H1 (cell line): ENCODE results near the gene ARMC10. TPM values are rescaled to one million over a fixed set of nuclear protein-coding genes. Genes with fewer than 3 reads are reported as not detected.

ENCODE experiments used
- CTCF ChIA-PET: fragments of 300-600 bp; sonication (Branson Sonifier 250); formaldehyde crosslinking; loops from one replicate; lab custom pipeline; 2021; ENCODE audit not compliant: partially characterized antibody; lab: Charles Lee
- POLR2A ChIA-PET: fragments of 300-600 bp; sonication (Branson Sonifier 250); formaldehyde crosslinking; loops from one replicate; lab custom pipeline; 2021; ENCODE audit warnings: inconsistent platforms; ENCODE audit not compliant: partially characterized antibody; lab: Charles Lee
- DNase-seq, 2 experiments: peaks; one replicate each; pipeline versions ENCODE4 v3.0.0 to v3.0.0-alpha.2; 2010 to 2022; ENCODE audit warnings: low spot score in 2 of 2, low read depth in 1 of 2, mixed read lengths in 1 of 2
- FAIRE-seq: peaks from 2 replicates; lab custom pipeline; 2011; peaks lifted over from hg19 to GRCh38; lab: Jason Lieb, UNC
- H2AFZ ChIP-seq: 2 replicates; pipeline ENCODE4 v1.8.1; 2012; ENCODE audit warnings: low read length, inconsistent platforms
- H2AK5ac ChIP-seq: 2 replicates; pipeline ENCODE4 v1.6.1; 2013; ENCODE audit warnings: low read depth, low read length
- H2BK120ac ChIP-seq: replicated peaks from 2 replicates; pipeline ENCODE3; 2013; ENCODE audit warnings: low read depth, low read length, inconsistent platforms
- H2BK12ac ChIP-seq: 2 replicates; pipeline ENCODE4 v1.6.1; 2013; ENCODE audit warnings: low read depth, low read length
- H2BK15ac ChIP-seq: 2 replicates; pipeline ENCODE4 v1.6.1; 2013; ENCODE audit warnings: low read length
- H2BK20ac ChIP-seq: 2 replicates; pipeline ENCODE4 v1.6.1; 2013; ENCODE audit warnings: low read length
- H2BK5ac ChIP-seq: 2 replicates; pipeline ENCODE4 v1.6.1; 2013; ENCODE audit warnings: low read depth, low read length
- H3K14ac ChIP-seq: 2 replicates; pipeline ENCODE4 v1.6.1; 2013; ENCODE audit warnings: inconsistent platforms; ENCODE audit not compliant: insufficient read length
- H3K18ac ChIP-seq: 2 replicates; pipeline ENCODE4 v1.6.1; 2013; ENCODE audit warnings: low read length; ENCODE audit errors: extremely low read depth
- H3K23ac ChIP-seq: 2 replicates; pipeline ENCODE4 v1.6.1; 2013; ENCODE audit warnings: inconsistent platforms; ENCODE audit not compliant: insufficient read length
- H3K23me2 ChIP-seq: 2 replicates; pipeline ENCODE4 v1.6.1; 2013; ENCODE audit warnings: low read depth, low read length
- H3K27ac ChIP-seq: 2 replicates; pipeline ENCODE4 v1.6.1; 2011; ENCODE audit warnings: low read depth, low read length, inconsistent platforms
- H3K27me3 ChIP-seq, 4 experiments: replicated peaks in 1 of 4; 1 replicate in 1 of 4; 2 replicates in 3 of 4; pipeline versions ENCODE4 v1.6.1 to v1.8.1; 2011 to 2013; ENCODE audit warnings: low read length in 3 of 4, mild to moderate bottlenecking in 3 of 4, inconsistent platforms in 2 of 4, mixed read lengths in 2 of 4, moderate library complexity in 1 of 4; ENCODE audit not compliant: control insufficient read depth in 3 of 4, insufficient read depth in 3 of 4; ENCODE audit errors: extremely low read depth in 1 of 4
- H3K36me3 ChIP-seq, 4 experiments: 2 replicates each; pipeline versions ENCODE4 v1.6.1 to v1.8.1; 2011 to 2013; ENCODE audit warnings: mild to moderate bottlenecking in 4 of 4, low read length in 3 of 4, moderate library complexity in 2 of 4, control low read depth in 1 of 4, inconsistent platforms in 1 of 4; ENCODE audit not compliant: insufficient read depth in 4 of 4, control insufficient read depth in 2 of 4
- H3K4ac ChIP-seq: replicated peaks from 2 replicates; pipeline ENCODE3; 2013; ENCODE audit warnings: low read length, low read depth, mixed read lengths, inconsistent platforms; ENCODE audit not compliant: insufficient read length
- H3K4me1 ChIP-seq, 4 experiments: replicated peaks in 1 of 4; 1 replicate in 1 of 4; 2 replicates in 3 of 4; pipeline versions ENCODE4 v1.6.1 to v1.8.1; 2011 to 2013; ENCODE audit warnings: low read length in 3 of 4, inconsistent platforms in 2 of 4, mixed read lengths in 1 of 4; ENCODE audit not compliant: insufficient read depth in 4 of 4, control insufficient read depth in 3 of 4
- H3K4me2 ChIP-seq, 2 experiments: 2 replicates each; pipeline versions ENCODE4 v1.6.1 to v1.8.1; 2011 to 2013; ENCODE audit warnings: low read depth in 2 of 2, low read length in 2 of 2, control low read depth in 1 of 2, inconsistent platforms in 1 of 2, mild to moderate bottlenecking in 1 of 2; ENCODE audit not compliant: insufficient read depth in 1 of 2
- H3K4me3 ChIP-seq, 4 experiments: fragments of 200-600, 300-600 bp in 1 of 4; sonication (generic), shearing (Covaris generic), sonication (Bioruptor Twin) in 1 of 4; 2 replicates each; pipeline versions ENCODE4 v1.5.1 to v1.8.1; 2011 to 2016; ENCODE audit warnings: low read length in 4 of 4, low read depth in 3 of 4, control low read depth in 2 of 4, inconsistent platforms in 2 of 4, mild to moderate bottlenecking in 2 of 4, mixed read lengths in 1 of 4, moderate library complexity in 1 of 4; ENCODE audit not compliant: insufficient read depth in 2 of 4; ENCODE audit errors: extremely low read depth in 1 of 4
- H3K56ac ChIP-seq: replicated peaks from 2 replicates; pipeline ENCODE3; 2013; ENCODE audit warnings: low read depth, mild to moderate bottlenecking, mixed read lengths, low read length, inconsistent platforms; ENCODE audit not compliant: insufficient read length
- H3K79me1 ChIP-seq: 2 replicates; pipeline ENCODE4 v1.6.1; 2013; ENCODE audit warnings: low read depth, low read length, control low read depth
- H3K79me2 ChIP-seq, 2 experiments: 2 replicates each; pipeline versions ENCODE4 v1.6.1 to v1.8.1; 2012 to 2013; ENCODE audit warnings: low read length in 2 of 2, mild to moderate bottlenecking in 2 of 2, inconsistent platforms in 1 of 2; ENCODE audit not compliant: insufficient read depth in 2 of 2, control insufficient read depth in 1 of 2
- H3K9ac ChIP-seq, 4 experiments: replicated peaks in 1 of 4; 1 replicate in 1 of 4; 2 replicates in 3 of 4; pipeline versions ENCODE4 v1.6.1 to v1.8.1; 2011 to 2013; ENCODE audit warnings: low read depth in 3 of 4, low read length in 3 of 4, control low read depth in 2 of 4, mild to moderate bottlenecking in 2 of 4, moderate library complexity in 2 of 4, inconsistent platforms in 1 of 4; ENCODE audit errors: extremely low read depth in 1 of 4
- H3K9me3 ChIP-seq, 2 experiments: 2 replicates each; pipeline versions ENCODE4 v1.6.1 to v1.8.1; 2012 to 2013; ENCODE audit warnings: mild to moderate bottlenecking in 2 of 2, moderate library complexity in 2 of 2, control low read depth in 1 of 2, inconsistent platforms in 1 of 2, low read depth in 1 of 2, low read length in 1 of 2, mixed read lengths in 1 of 2; ENCODE audit not compliant: insufficient read depth in 2 of 2
- H4K20me1 ChIP-seq, 2 experiments: replicated peaks in 1 of 2; 2 replicates each; pipeline versions ENCODE3 to v1.8.1; 2011 to 2013; ENCODE audit warnings: inconsistent platforms in 2 of 2, low read length in 2 of 2, mild to moderate bottlenecking in 1 of 2; ENCODE audit not compliant: insufficient read depth in 2 of 2, control insufficient read depth in 1 of 2
- H4K5ac ChIP-seq: 2 replicates; pipeline ENCODE4 v1.6.1; 2013; ENCODE audit warnings: low read length, low read depth, mixed read lengths, inconsistent platforms; ENCODE audit not compliant: insufficient read length
- H4K8ac ChIP-seq: 2 replicates; pipeline ENCODE4 v1.8.0; 2013; ENCODE audit warnings: mild to moderate bottlenecking, moderate library complexity, low read length, inconsistent platforms; ENCODE audit not compliant: insufficient read depth; ENCODE audit errors: extremely low read depth
- H4K91ac ChIP-seq: replicated peaks from 2 replicates; pipeline ENCODE3; 2013; ENCODE audit warnings: low read length, mixed read lengths, inconsistent platforms; ENCODE audit not compliant: insufficient read length
- ATF3 ChIP-seq: IDR thresholded peaks from 2 replicates; pipeline ENCODE4 v1.6.1; 2011; ENCODE audit warnings: low read depth, mild to moderate bottlenecking, low read length; ENCODE audit not compliant: insufficient read depth
- NANOG ChIP-seq: IDR thresholded peaks from 2 replicates; pipeline ENCODE4 v1.6.1; 2011; ENCODE audit warnings: low read length, low read depth, mild to moderate bottlenecking, inconsistent platforms; ENCODE audit not compliant: insufficient read depth, poor library complexity, severe bottlenecking
- POU5F1 ChIP-seq: IDR thresholded peaks from 2 replicates; pipeline ENCODE4 v1.6.1; 2011; ENCODE audit warnings: low read depth, mild to moderate bottlenecking, low read length, moderate library complexity
- SP2 ChIP-seq: IDR thresholded peaks from 2 replicates; pipeline ENCODE4 v1.6.1; 2012; ENCODE audit warnings: mild to moderate bottlenecking, low read length, inconsistent platforms
- USF2 ChIP-seq: IDR thresholded peaks from 2 replicates; pipeline ENCODE4 v1.6.1; 2011; ENCODE audit warnings: low read length, improper control_type of control experiment
- WGBS, 2 experiments: shearing (Covaris generic) in 1 of 2; methylation state at CpG; one replicate each; pipeline versions ENCODE4 v1.1.6 to v1.1.7; 2013 to 2015; ENCODE audit warnings: low lambda C conversion rate in 2 of 2, mixed read lengths in 2 of 2, inconsistent platforms in 1 of 2, low coverage in 1 of 2, missing lambda C conversion rate in 1 of 2; ENCODE audit not compliant: insufficient replicate concordance in 2 of 2, insufficient coverage in 1 of 2, insufficient read length in 1 of 2; ENCODE audit errors: extremely low coverage in 1 of 2, missing lambda C conversion rate in 1 of 2; 5-methylcytosine and 5-hydroxymethylcytosine counted together
- polyA plus RNA-seq, 7 experiments: library from polyadenylated mRNA; depleted of rRNA in 3 of 7; stranded (reverse) in 5 of 7; unstranded in 2 of 7; fragments of >200 nt in 5 of 7; fragments of 200-250 nt in 2 of 7; gene quantifications; 1 replicate in 5 of 7; 2 replicates in 1 of 7; 4 replicates in 1 of 7; pipeline versions ENCODE4 v1.2.1 to v1.2.3, GENCODE V29; 2011 to 2013; ENCODE audit warnings: missing spikeins in 2 of 7, mixed read lengths in 2 of 7
- total RNA-seq: library from RNA; stranded (reverse); fragmentation: NEBNext Ultra II Directional; extraction: Animal tissue kit (Norgen Biotek cat#: 25700); gene quantifications from 2 replicates; pipeline ENCODE4 v1.2.1, GENCODE V29; 2021

Gene ARMC10
- total and polyA plus RNA-seq, 2 of the 8 experiments (the other 6 are each of a cell fraction or from before 2014, with no cell fraction given), result 16.4 to 44.3 TPM

GRCh38 chr7:103080923-103081322 lies 6.0 kb downstream of the ARMC10 start:
- Histone ChIP-seq H2BK120ac (no peak overlapping the region), H3K79me1 (no peaks in the 10 kb centered on the region; the same call in 1 of the 2 replicates), H3K27ac (no peak overlapping the region; the same call in 1 of the 2 replicates), H4K91ac (no peak overlapping the region), H2AFZ (no peak overlapping the region), H3K4me3 (no peak overlapping the region), H4K5ac (no peak overlapping the region), H2BK15ac (no peak overlapping the region), H3K36me3 (peaks cover 4 to 16% (median 7%) of the 10 kb centered on the region in 4 experiments; a peak in 6 of 8 replicates), H2AK5ac (no peak overlapping the region), H3K4me2 (no peak overlapping the region), H2BK5ac (no peak overlapping the region), H3K23me2 (no peaks in the 10 kb centered on the region), H3K4me1 (peaks cover 0 to 2% (median 0%) of the 10 kb centered on the region in 4 experiments; a peak in 1 of 7 replicates), H3K9ac (no peak overlapping the region), H3K56ac (no peak overlapping the region), H4K8ac (no peak overlapping the region), H3K9me3 (no peaks in the 10 kb centered on the region), H4K20me1 (no peaks in the 10 kb centered on the region), H3K4ac (no peak overlapping the region), H2BK12ac (no peak overlapping the region), H2BK20ac (no peak overlapping the region), H3K18ac (no peak overlapping the region), H3K79me2 (peaks cover 0 to 42% of the 10 kb centered on the region in 2 experiments; a peak in 2 of 4 replicates), H3K14ac (no peak overlapping the region), H3K27me3 (no peaks in the 10 kb centered on the region), H3K23ac (no peak overlapping the region)
- no peak for DNase-seq
- ChIA-PET POLR2A (interaction anchor here (0.9 to 1.4 kb wide), 2 partner anchors 9 to 21 kb away, joined by 3 read pairs; no protein-coding TSS in a partner anchor), CTCF (interaction anchor here (0.9 to 1.1 kb wide), 3 partner anchors 39 to 199 kb away, joined by 3 to 4 read pairs (median 3); no protein-coding TSS in a partner anchor)
- no peak for FAIRE-seq
- 95% methylated on average over 2 of the region's 2 CpGs; no CpG with 5 or more reads in 1 of the 2 experiments for WGBS, 2 experiments
- TF ChIP-seq NANOG, result no peak
- no peak for TF ChIP-seq USF2
- TF ChIP-seq SP2, result no peak
- no peak for TF ChIP-seq POU5F1
- TF ChIP-seq ATF3, result no peak
